Stimulated activated CD4-positive, alpha-beta T cell treated with anti-CD3 and anti-CD28 coated beads, TNF-alpha, amount 100 ng/mL, for 24 hours (primary cell): ENCODE data around the gene DYDC2.

ENCODE experiments used
- DNase-seq, 3 experiments: peaks; one replicate each; pipeline ENCODE4 v3.0.0-alpha.2; 2020; ENCODE audit warnings: low read depth in 3 of 3

Gene DYDC2

GRCh38 chr10:80371467-80371866, 14.9 kb downstream of the DYDC2 start:
- no peak for DNase-seq

- DNase-seq = no peak
Measured at GRCh38 chr10:80372675-80373074, 16.1 kb downstream of the DYDC2 start.

- no peak for DNase-seq
Measured at GRCh38 chr10:80373502-80373901, 16.9 kb downstream of the DYDC2 start.

- no peak for DNase-seq
Measured at GRCh38 chr10:80379701-80380100, 23.1 kb downstream of the DYDC2 start.

DNA sequence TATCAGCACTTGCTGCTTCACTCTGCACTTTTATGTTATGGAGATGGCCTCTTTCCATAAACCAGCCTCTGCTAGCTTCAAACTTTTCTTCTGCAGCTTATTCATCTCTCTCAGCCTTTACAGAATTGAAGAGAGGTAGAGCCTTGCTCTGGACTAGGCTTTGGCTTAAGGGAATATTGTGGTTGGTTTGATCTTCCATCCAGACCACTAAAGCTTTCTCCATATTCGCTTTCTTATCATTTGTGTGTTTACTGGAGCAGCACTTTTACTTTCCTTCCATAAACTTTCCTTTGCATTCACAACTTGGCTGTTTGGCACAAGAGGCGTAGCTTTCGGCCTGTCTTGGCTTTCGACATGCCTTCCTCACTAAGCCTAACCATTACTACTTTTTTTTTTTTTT, 23.6 kb downstream of the DYDC2 start:
- DNase-seq = no peak

DNA sequence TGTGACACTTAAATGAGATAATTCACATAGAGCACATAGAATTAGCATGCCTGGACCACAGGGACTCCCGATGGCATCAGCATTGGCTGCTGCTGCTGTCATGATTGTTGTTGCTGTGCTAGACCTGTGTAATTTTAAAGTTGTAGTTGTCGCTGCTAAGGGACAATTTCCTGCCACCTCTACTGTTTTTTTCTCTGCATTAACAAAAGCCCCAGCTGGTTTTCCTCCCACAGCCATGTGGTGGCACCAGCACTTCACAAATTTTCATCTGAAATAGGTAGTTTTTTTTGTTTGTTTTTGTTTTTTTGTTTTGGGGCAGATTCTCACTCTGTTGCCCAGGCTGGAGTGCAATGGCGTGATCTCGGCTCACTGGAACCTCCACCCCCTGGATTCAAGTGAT, 26.4 kb downstream of the DYDC2 start:
- DNase-seq = peak in 1 of 3 experiments; percentile 16

- DNase-seq = no peak
Measured at GRCh38 chr10:80390740-80391139, 34.2 kb downstream of the DYDC2 start.

DNA sequence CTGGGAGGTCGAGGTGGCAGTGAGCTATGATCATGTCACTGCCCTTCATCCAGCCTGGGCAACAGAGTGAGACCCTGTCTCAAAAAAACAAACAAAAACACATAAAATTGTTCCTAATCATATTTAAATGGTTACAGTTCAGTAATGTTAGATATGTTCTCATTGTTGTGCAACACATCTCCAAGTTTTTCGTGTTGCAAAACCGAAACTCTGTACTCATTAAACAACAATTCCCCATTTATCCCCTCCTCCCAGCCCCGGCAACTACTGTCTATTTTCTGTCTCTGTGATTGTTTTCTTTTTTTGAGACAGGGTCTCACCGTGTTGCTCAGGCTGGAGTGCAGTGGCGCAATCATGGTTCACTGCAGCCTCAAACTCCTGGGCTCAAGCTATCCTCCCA, 35.7 kb downstream of the DYDC2 start:
- DNase-seq = no peak

DNA sequence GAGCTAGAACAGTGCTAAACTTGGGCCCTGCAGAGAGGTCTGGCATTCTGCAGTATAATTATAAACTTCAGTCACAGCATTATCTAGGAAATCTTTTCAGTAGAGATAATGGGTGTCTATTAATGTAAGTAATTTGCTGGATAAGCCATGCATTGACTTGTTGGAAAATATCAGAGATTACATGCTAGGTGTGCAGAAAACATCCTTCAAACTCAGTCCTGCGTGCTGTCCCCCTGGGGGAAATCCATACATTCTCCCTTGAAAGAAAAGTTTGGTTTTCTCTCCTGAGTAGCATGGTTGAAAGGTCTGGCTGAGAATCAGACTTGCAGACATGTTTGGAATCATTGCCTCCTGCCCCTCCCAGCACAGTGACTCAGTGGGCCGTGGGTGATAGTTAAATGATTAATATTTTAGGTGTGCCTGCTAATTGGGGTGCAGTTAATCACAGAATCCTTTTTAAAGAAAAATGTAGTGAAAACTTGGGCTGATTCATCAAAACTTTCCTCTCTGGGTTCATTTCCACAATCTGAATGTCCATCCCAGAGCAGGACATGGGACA, 37.9 kb downstream of the DYDC2 start:
- no peak for DNase-seq

GRCh38 chr10:80397014-80397413, 40.4 kb downstream of the DYDC2 start:
- DNase-seq = no peak

DNA sequence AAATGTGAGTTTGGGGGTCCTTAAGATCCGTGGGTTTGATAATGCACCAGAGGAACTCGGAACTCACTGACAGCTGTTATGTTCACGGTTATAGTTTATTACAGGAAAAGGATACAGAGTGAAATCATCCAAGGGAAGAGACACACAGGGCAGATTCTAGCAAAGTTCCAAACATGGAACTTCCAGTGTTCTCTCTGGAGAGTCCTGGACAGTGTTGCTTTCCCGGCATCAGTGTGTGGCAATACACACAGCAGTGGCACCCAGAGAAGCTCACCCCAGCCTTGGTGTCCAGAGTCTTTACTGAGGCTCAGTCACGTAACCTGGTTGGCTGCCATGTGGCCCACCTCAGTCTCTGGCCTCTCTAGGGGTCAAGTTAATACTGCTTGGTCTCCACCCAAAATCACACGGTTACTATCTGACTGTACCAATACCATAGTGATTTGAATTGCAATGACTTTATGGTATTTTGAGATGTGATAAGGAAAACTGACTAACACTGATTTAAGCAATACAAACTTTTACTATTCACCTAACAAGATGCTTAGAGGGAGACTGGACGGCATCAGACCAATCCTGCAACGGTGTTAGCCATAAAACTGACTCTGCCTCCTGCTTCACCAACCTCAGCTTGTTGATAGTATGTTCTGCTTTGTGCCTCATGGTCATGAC, 43.7 kb downstream of the DYDC2 start:
- DNase-seq = no peak

GRCh38 chr10:80405035-80405434, 48.5 kb downstream of the DYDC2 start:
- DNase-seq = no peak

- no peak for DNase-seq
Measured at GRCh38 chr10:80405626-80406025, 49.0 kb downstream of the DYDC2 start.

GRCh38 chr10:80406204-80406603, 49.6 kb downstream of the DYDC2 start:
- DNase-seq = no peak

DNA sequence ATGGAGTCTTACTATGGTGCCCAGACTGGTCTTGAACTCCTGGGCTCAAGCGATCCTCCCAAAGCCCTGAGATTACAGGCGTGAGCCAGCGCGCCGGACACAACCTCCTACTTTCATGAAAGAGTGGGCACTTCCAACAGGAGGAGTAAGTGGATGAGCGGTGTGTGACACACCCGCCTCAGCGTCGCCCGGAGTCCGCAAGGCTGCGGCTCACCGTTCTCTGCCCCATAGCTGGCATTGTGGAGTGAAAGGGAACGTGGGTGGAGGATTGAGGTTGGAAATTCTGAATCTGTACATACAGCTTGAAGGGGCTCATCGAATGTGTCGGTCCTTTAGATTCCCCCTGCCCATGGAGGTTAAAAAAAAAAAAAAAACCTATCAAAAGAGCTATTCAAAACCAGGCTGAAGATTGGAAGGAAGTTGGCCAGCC, 51.2 kb downstream of the DYDC2 start:
- DNase-seq = peak; percentile 36 to 66 (median 51)

GRCh38 chr10:80408242-80409101, 51.9 kb downstream of the DYDC2 start, which contains the start of gene PRXL2A:
Gene PRXL2A, plus strand, starts transcription at chr10:80408551. Its CDS starts 11,917 bp downstream, at chr10:80420468.
- DNase-seq = peak; percentile 53 to 86 (median 70)

GRCh38 chr10:80409121-80409520, 52.5 kb downstream of the DYDC2 start:
- DNase-seq = no peak

GRCh38 chr10:80410122-80410521, 53.5 kb downstream of the DYDC2 start:
- DNase-seq = no peak

- no peak for DNase-seq
Measured at GRCh38 chr10:80410578-80411145, 54.1 kb downstream of the DYDC2 start.

DNA sequence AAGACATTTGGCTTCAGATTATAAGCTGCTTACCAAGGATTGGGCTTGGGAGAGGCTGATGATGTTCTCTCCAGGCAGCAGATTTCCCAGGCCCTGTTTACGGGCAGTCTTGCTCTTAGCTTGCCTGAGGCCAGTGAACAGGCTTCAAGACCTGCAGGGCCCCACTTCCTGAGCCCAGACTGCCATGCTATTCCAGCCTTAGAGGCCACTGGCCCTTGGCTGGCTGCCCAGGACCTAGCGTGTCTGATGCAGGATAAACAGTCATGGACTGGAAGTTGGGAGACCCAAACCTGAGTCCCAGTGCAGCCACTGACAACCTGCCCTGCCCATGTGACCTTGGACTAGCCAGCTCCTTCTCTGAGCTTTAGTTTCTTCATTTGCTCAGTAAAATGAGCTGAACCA, 54.7 kb downstream of the DYDC2 start:
- no peak for DNase-seq

- no peak for DNase-seq
Measured at GRCh38 chr10:80411681-80412220, 55.2 kb downstream of the DYDC2 start.

- no peak for DNase-seq
Measured at GRCh38 chr10:80412486-80412885, 55.9 kb downstream of the DYDC2 start.
